AG04450 (cell line): Measurements from ENCODE around the gene IGLL1. TPM values are rescaled to one million over a fixed set of nuclear protein-coding genes. Genes with fewer than 3 reads are reported as not detected.
"Not testable (repeated sequence)": the region's sequence is repeated elsewhere in the genome, so short reads cannot be mapped to it uniquely, and the experiment has no call there.

Experiments
- CTCF ChIA-PET: fragments of 300-600, 350-600 bp; formaldehyde crosslinking; extraction: SDS; loops from one replicate; lab custom pipeline; 2022; ENCODE audit warnings: antibody characterized with exemption, inconsistent platforms; lab: Charles Lee
- POLR2A ChIA-PET: fragments of 350-600 bp; formaldehyde crosslinking; extraction: SDS; loops from one replicate; lab custom pipeline; 2021; ENCODE audit warnings: antibody characterized with exemption, inconsistent platforms; lab: Yijun Ruan, JAX
- DNase-seq: peaks from one replicate; pipeline ENCODE4 v3.0.0-alpha.2; 2011; ENCODE audit warnings: low read depth, low spot score
- H3K27ac ChIP-seq: one replicate; pipeline ENCODE4 v1.5.1; 2012; ENCODE audit warnings: low read depth, low read length, control low read depth
- H3K27me3 ChIP-seq: one replicate; pipeline ENCODE4 v1.6.0; 2012; ENCODE audit warnings: low read length; ENCODE audit not compliant: control insufficient read depth, insufficient read depth
- H3K4me3 ChIP-seq: 2 replicates; pipeline ENCODE4 v1.5.1; 2011; ENCODE audit warnings: mild to moderate bottlenecking, low read depth, low read length, control low read depth
- H3K9me3 ChIP-seq: 2 replicates; pipeline ENCODE4 v1.5.1; 2012; ENCODE audit warnings: low read length; ENCODE audit not compliant: control insufficient read depth, insufficient read depth
- CTCF ChIP-seq: IDR thresholded peaks from 2 replicates; pipeline ENCODE4 v1.5.1; 2011; ENCODE audit warnings: low read depth, low read length, control low read depth, inconsistent platforms
- polyA plus RNA-seq: library from polyadenylated mRNA; depleted of rRNA; stranded (reverse); fragments of >200 nt; gene quantifications from 2 replicates; pipeline ENCODE4 v1.2.3, GENCODE V29; 2011

The IGLL1 gene
- polyA plus RNA-seq, 1 experiment: not detected

GRCh38 chr22:23574877-23575276 is 5.2 kb downstream of the IGLL1 start:
- no peak for TF ChIP-seq CTCF
- CTCF ChIA-PET: no interaction called here

GRCh38 chr22:23574371-23574811 is 5.7 kb downstream of the IGLL1 start:
- DNase-seq: no peak
- Histone ChIP-seq H3K4me3 (no peak overlapping the region), H3K27me3 (peaks cover 6% of the 10 kb centered on the region), H3K9me3 (no peaks in the 10 kb centered on the region; the same call in 1 of the 2 replicates), H3K27ac (no peak overlapping the region)
- POLR2A ChIA-PET: no interaction called here
- CTCF ChIA-PET: no interaction called here
- no peak for TF ChIP-seq CTCF

More at GRCh38 chr22:23574877-23575276, 5.2 kb downstream of the IGLL1 start:
- no peaks in the 10 kb centered on the region; the same call in 1 of the 2 replicates for H3K9me3 ChIP-seq
- H3K4me3 ChIP-seq: no peak overlapping the region
- H3K27ac ChIP-seq: no peak overlapping the region
- DNase-seq: no peak
- POLR2A ChIA-PET: no interaction called here
- peaks cover 6% of the 10 kb centered on the region for H3K27me3 ChIP-seq

GRCh38 chr22:23573701-23574235 is 6.3 kb downstream of the IGLL1 start:
- CTCF ChIA-PET: not testable (repeated sequence)

GRCh38 chr22:23573106-23573505 is 7.0 kb downstream of the IGLL1 start:
- H3K27me3 ChIP-seq, H3K27ac ChIP-seq, H3K4me3 ChIP-seq, POLR2A ChIA-PET, H3K9me3 ChIP-seq, DNase-seq, CTCF ChIA-PET: not testable (repeated sequence)

More at GRCh38 chr22:23573701-23574235, 6.3 kb downstream of the IGLL1 start:
- DNase-seq, H3K27me3 ChIP-seq, POLR2A ChIA-PET, H3K9me3 ChIP-seq, H3K4me3 ChIP-seq, H3K27ac ChIP-seq: not testable (repeated sequence)

- H3K4me3 ChIP-seq: no peak overlapping the region
- ChIA-PET POLR2A (no interaction called here), CTCF (no interaction called here)
- TF ChIP-seq CTCF: no peak
- H3K27me3 ChIP-seq: peaks cover 19% of the 10 kb centered on the region
- no peak for DNase-seq
- no peak overlapping the region for H3K27ac ChIP-seq
- no peaks in the 10 kb centered on the region for H3K9me3 ChIP-seq
These were observed 8.6 kb downstream of the IGLL1 start for GRCh38 chr22:23571486-23571885.

- Histone ChIP-seq H3K27ac (no peak overlapping the region), H3K9me3 (no peaks in the 10 kb centered on the region), H3K4me3 (no peak overlapping the region), H3K27me3 (peaks cover 23% of the 10 kb centered on the region)
- no peak for DNase-seq
- POLR2A ChIA-PET: no interaction called here
- no peak for TF ChIP-seq CTCF
- CTCF ChIA-PET: no interaction called here
These were observed 9.4 kb downstream of the IGLL1 start for GRCh38 chr22:23570681-23571080.
